CD4-positive, alpha-beta T cell (primary cell): Measurements from ENCODE around the gene TGM4. TPM values are rescaled to one million over a fixed set of nuclear protein-coding genes. Genes with fewer than 3 reads are reported as not detected.

Source experiments
- ATAC-seq: fragments of 200-7000 bp; cut with Tn5 transposase; one replicate; pipeline ENCODE4 v1.10.0; 2022; ENCODE audit warnings: mild to moderate bottlenecking; ENCODE audit not compliant: poor library complexity
- CTCF ChIA-PET: fragments of 350-600 bp; sonication (Branson Sonifier 250); formaldehyde crosslinking; loops from one replicate; lab custom pipeline; 2021; ENCODE audit warnings: antibody characterized with exemption, inconsistent platforms; lab: Charles Lee
- POLR2A ChIA-PET: fragments of 350-600 bp; sonication (Branson Sonifier 250); formaldehyde crosslinking; loops from one replicate; lab custom pipeline; 2021; ENCODE audit warnings: antibody characterized with exemption, inconsistent platforms; lab: Charles Lee
- DNase-seq, 14 experiments: peaks; one replicate each; pipeline ENCODE4 v3.0.0-alpha.2; 2013 to 2020; ENCODE audit warnings: mixed read lengths in 2 of 14
- H3K27ac ChIP-seq, 2 donors: one replicate each; pipeline versions ENCODE4 v1.5.1 to v1.7.0; 2013; ENCODE audit warnings: low read length in 2 of 2, low read depth in 1 of 2, mild to moderate bottlenecking in 1 of 2
- H3K27me3 ChIP-seq, 2 experiments: 1 replicate in 1 of 2; 2 replicates in 1 of 2; pipeline versions ENCODE4 v1.6.1 to v1.7.0; 2013; ENCODE audit warnings: low read length in 2 of 2, control low read depth in 1 of 2, mild to moderate bottlenecking in 1 of 2, moderate library complexity in 1 of 2; ENCODE audit not compliant: insufficient read depth in 2 of 2, control insufficient read depth in 1 of 2
- H3K36me3 ChIP-seq: one replicate; pipeline ENCODE4 v1.6.1; 2013; ENCODE audit warnings: low read length, control low read depth; ENCODE audit not compliant: insufficient read depth
- H3K4me1 ChIP-seq: one replicate; pipeline ENCODE4 v1.6.1; 2013; ENCODE audit warnings: low read length, control low read depth; ENCODE audit not compliant: insufficient read depth
- H3K4me3 ChIP-seq: one replicate; pipeline ENCODE4 v1.5.1; 2013; ENCODE audit warnings: mild to moderate bottlenecking, low read length, moderate library complexity
- H3K9me3 ChIP-seq, 2 experiments: 1 replicate in 1 of 2; 2 replicates in 1 of 2; pipeline versions ENCODE4 v1.6.1 to v1.7.0; 2013; ENCODE audit warnings: low read length in 2 of 2, mild to moderate bottlenecking in 2 of 2, control low read depth in 1 of 2, moderate library complexity in 1 of 2; ENCODE audit not compliant: control insufficient read depth in 1 of 2, insufficient read depth in 1 of 2
- H3K27ac Mint-ChIP-seq: one replicate; pipeline ENCODE4 v1.8.0; 2020; ENCODE audit warnings: mixed read lengths
- H3K27me3 Mint-ChIP-seq: one replicate; pipeline ENCODE4 v1.8.0; 2021; ENCODE audit warnings: mixed read lengths
- H3K36me3 Mint-ChIP-seq: one replicate; pipeline ENCODE4 v1.8.0; 2021; ENCODE audit warnings: low read depth, mixed read lengths
- H3K4me1 Mint-ChIP-seq: one replicate; pipeline ENCODE4 v1.8.0; 2021; ENCODE audit warnings: low read depth, mixed read lengths
- H3K4me3 Mint-ChIP-seq: one replicate; pipeline ENCODE4 v1.8.0; 2020; ENCODE audit warnings: mild to moderate bottlenecking, mixed read lengths
- H3K9me3 Mint-ChIP-seq: one replicate; pipeline ENCODE4 v1.8.0; 2020; ENCODE audit warnings: mixed read lengths
- CTCF ChIP-seq: fragments of 200-600 bp; IDR thresholded peaks from one replicate; pipeline ENCODE4 v1.8.0; 2022; ENCODE audit warnings: antibody characterized with exemption, mild to moderate bottlenecking
- intact Hi-C, 2 experiments: fragments of 100-400 bp; cut with DNase I in 1 of 2; cut with micrococcal nuclease in 1 of 2; formaldehyde crosslinking; loops; one replicate each; pipeline versions ENCODE4 v1.15.1 to v1.9.0; 2023 to 2025; cut with DNase I, micrococcal nuclease
- total RNA-seq, 174 experiments: library from RNA in 2 of 174; stranded (reverse) in 2 of 174; gene quantifications; one replicate each; pipeline ENCODE4 v1.2.3 and lab custom pipeline; 2021 to 2026

Gene TGM4
- total RNA-seq, 2 experiments from 2014 or later = not detected

- peaks cover 34% of the 10 kb centered on the region for H3K4me1 Mint-ChIP-seq
- H3K4me3 Mint-ChIP-seq = peak overlapping the region; percentile 69
- H3K27ac Mint-ChIP-seq = peak overlapping the region; percentile 54
- H3K9me3 ChIP-seq = no peaks in the 10 kb centered on the region
- H3K36me3 ChIP-seq = no peaks in the 10 kb centered on the region
- H3K27me3 ChIP-seq = no peaks in the 10 kb centered on the region
- DNase-seq (no peak), ATAC-seq (no peak)
- H3K27me3 Mint-ChIP-seq = no peaks in the 10 kb centered on the region
- intact Hi-C loops = loop anchor here in 1 of 2 experiments (5.0 kb wide), 2 partner anchors 117 to 523 kb away; partner anchors contain the start of genes EXOSC7, TCAIM and ZDHHC3
- CTCF ChIA-PET = no interaction called here
- H3K27ac ChIP-seq = no peak overlapping the region
- H3K9me3 Mint-ChIP-seq = no peaks in the 10 kb centered on the region
- peaks cover under 1% of the 10 kb centered on the region for H3K36me3 Mint-ChIP-seq
- H3K4me3 ChIP-seq = no peak overlapping the region
- POLR2A ChIA-PET = no interaction called here
- peaks cover 27% of the 10 kb centered on the region for H3K4me1 ChIP-seq
- TF ChIP-seq CTCF = no peak
Measured at GRCh38 chr3:44860117-44860516, 14.3 kb upstream of the TGM4 start.

- no peaks in the 10 kb centered on the region for H3K36me3 ChIP-seq
- H3K27me3 ChIP-seq = no peaks in the 10 kb centered on the region
- H3K4me3 Mint-ChIP-seq = peak within 1 kb of the TSS; percentile 91
- ChIA-PET POLR2A (interaction anchor here (0.6 to 1.2 kb wide), 2 partner anchors 114 to 524 kb away, joined by 3 to 6 read pairs; partner anchors contain the start of genes EXOSC7, TCAIM and ZDHHC3), CTCF (interaction anchor here (0.9 kb wide), 1 partner anchor 12 kb away, joined by 3 read pairs; no protein-coding TSS in a partner anchor)
- ATAC-seq = peak; percentile 91
- intact Hi-C loops = loop anchor here in 1 of 2 experiments (1.0 to 5.0 kb wide), 4 partner anchors 100 to 524 kb away; partner anchors contain the start of genes EXOSC7, KIAA1143, KIF15 and TCAIM
- peaks cover 48% of the 10 kb centered on the region for H3K4me1 Mint-ChIP-seq
- H3K9me3 ChIP-seq = no peaks in the 10 kb centered on the region
- peaks cover 42% of the 10 kb centered on the region for H3K4me1 ChIP-seq
- no peaks in the 10 kb centered on the region for H3K27me3 Mint-ChIP-seq
- H3K36me3 Mint-ChIP-seq = peaks cover 4% of the 10 kb centered on the region
- peak within 1 kb of the TSS; percentile 72 to 80 for H3K27ac ChIP-seq
- no peaks in the 10 kb centered on the region for H3K9me3 Mint-ChIP-seq
- peak within 1 kb of the TSS; percentile 76 for H3K4me3 ChIP-seq
- H3K27ac Mint-ChIP-seq = peak within 1 kb of the TSS; percentile 88
- TF ChIP-seq CTCF = no peak
- peak; percentile 72 to 95 (median 82) for DNase-seq
Measured at GRCh38 chr3:44861412-44862225, 12.8 kb upstream of the TGM4 start, which contains the start of gene TMEM42. TMEM42 (plus strand) TSS chr3:44861912; CDS start chr3:44861925, 13 bp downstream.

- ChIA-PET POLR2A (interaction anchor here (0.6 to 1.2 kb wide), 2 partner anchors 114 to 524 kb away, joined by 3 to 6 read pairs; partner anchors contain the start of genes EXOSC7, TCAIM and ZDHHC3), CTCF (interaction anchor here (0.9 kb wide), 1 partner anchor 11 kb away, joined by 3 read pairs; no protein-coding TSS in a partner anchor)
- H3K27me3 Mint-ChIP-seq = no peaks in the 10 kb centered on the region
- intact Hi-C loops = loop anchor here in 1 of 2 experiments (2.0 to 5.0 kb wide), 3 partner anchors 115 to 525 kb away; partner anchors contain the start of genes EXOSC7, TCAIM and ZDHHC3
- ATAC-seq (peak; percentile 17), DNase-seq (peak in 1 of 14 experiments; percentile 25)
- no peaks in the 10 kb centered on the region for H3K9me3 Mint-ChIP-seq
- H3K9me3 ChIP-seq = no peaks in the 10 kb centered on the region
- peaks cover 52% of the 10 kb centered on the region for H3K4me1 Mint-ChIP-seq
- H3K4me3 ChIP-seq = peak overlapping the region; percentile 76
- H3K27me3 ChIP-seq = no peaks in the 10 kb centered on the region
- no peaks in the 10 kb centered on the region for H3K36me3 ChIP-seq
- peak overlapping the region in 1 of 2 donors; percentile 56 for H3K27ac ChIP-seq
- H3K4me3 Mint-ChIP-seq = peak overlapping the region; percentile 91
- H3K4me1 ChIP-seq = peaks cover 48% of the 10 kb centered on the region
- no peak for TF ChIP-seq CTCF
- H3K36me3 Mint-ChIP-seq = peaks cover 4% of the 10 kb centered on the region
- H3K27ac Mint-ChIP-seq = peak overlapping the region; percentile 88
Measured at GRCh38 chr3:44862226-44862637, 12.2 kb upstream of the TGM4 start.
